Left ventricle myocardium inferior (tissue), 1 donor: Measurements from ENCODE around the gene TIMM10B. TPM values are rescaled to one million over a fixed set of nuclear protein-coding genes. Genes with fewer than 3 reads are reported as not detected.

ENCODE experiments used
- DNase-seq: peaks from one replicate; pipeline ENCODE4 v3.0.0-alpha.2; 2020
- H3K27ac ChIP-seq: fragments of 200-600 bp; replicated peaks from 2 replicates; pipeline ENCODE4 v1.8.0; 2021
- H3K27me3 ChIP-seq: fragments of 200-600 bp; 2 replicates; pipeline ENCODE4 v1.8.0; 2021; ENCODE audit warnings: low read depth
- H3K36me3 ChIP-seq: fragments of 200-600 bp; 2 replicates; pipeline ENCODE4 v1.8.0; 2021
- H3K4me1 ChIP-seq: fragments of 200-600 bp; 2 replicates; pipeline ENCODE4 v1.8.0; 2021
- H3K4me3 ChIP-seq: fragments of 200-600 bp; 2 replicates; pipeline ENCODE4 v1.8.0; 2021; ENCODE audit warnings: mild to moderate bottlenecking, moderate library complexity
- H3K9me3 ChIP-seq: fragments of 200-600 bp; replicated peaks from 2 replicates; pipeline ENCODE4 v1.8.0; 2021
- intact Hi-C: fragments of 100-400 bp; cut with micrococcal nuclease; formaldehyde crosslinking; loops from one replicate; pipeline ENCODE4 v1.11.0; 2022
- long read RNA-seq: library from polyadenylated mRNA; unstranded; transcript quantifications from one replicate; pipeline ENCODE4 v2.0.0, GENCODE V29; 2021
- total RNA-seq: library from RNA; stranded (reverse); fragmentation: NEBNext Ultra II Directional; extraction: Animal tissue kit (Norgen Biotek cat#: 25700); gene quantifications from one replicate; pipeline ENCODE4 v1.2.1, GENCODE V29; 2021
- TF ChIP-seq, protein P1 (sequence below): fragments of 200-600 bp; IDR thresholded peaks from 2 replicates; pipeline ENCODE4 v1.8.0; 2021; ENCODE audit warnings: antibody characterized with exemption, mild to moderate bottlenecking, borderline replicate concordance
- donor health status: DM: no; HTN: yes; CAD: no; lungs with severe emphysema.

TIMM10B gene, protein sequence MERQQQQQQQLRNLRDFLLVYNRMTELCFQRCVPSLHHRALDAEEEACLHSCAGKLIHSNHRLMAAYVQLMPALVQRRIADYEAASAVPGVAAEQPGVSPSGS
- 17.9 TPM for total RNA-seq
- long read RNA-seq, transcript TIMM10B-201 (3 exons, 2,840 nt): major isoform, 25 of 29 reads
- long read RNA-seq, partial matches to known transcripts: 1 of 29 reads
- long read RNA-seq, other reads (novel, unspliced or antisense): 1 of 29 reads

DNA sequence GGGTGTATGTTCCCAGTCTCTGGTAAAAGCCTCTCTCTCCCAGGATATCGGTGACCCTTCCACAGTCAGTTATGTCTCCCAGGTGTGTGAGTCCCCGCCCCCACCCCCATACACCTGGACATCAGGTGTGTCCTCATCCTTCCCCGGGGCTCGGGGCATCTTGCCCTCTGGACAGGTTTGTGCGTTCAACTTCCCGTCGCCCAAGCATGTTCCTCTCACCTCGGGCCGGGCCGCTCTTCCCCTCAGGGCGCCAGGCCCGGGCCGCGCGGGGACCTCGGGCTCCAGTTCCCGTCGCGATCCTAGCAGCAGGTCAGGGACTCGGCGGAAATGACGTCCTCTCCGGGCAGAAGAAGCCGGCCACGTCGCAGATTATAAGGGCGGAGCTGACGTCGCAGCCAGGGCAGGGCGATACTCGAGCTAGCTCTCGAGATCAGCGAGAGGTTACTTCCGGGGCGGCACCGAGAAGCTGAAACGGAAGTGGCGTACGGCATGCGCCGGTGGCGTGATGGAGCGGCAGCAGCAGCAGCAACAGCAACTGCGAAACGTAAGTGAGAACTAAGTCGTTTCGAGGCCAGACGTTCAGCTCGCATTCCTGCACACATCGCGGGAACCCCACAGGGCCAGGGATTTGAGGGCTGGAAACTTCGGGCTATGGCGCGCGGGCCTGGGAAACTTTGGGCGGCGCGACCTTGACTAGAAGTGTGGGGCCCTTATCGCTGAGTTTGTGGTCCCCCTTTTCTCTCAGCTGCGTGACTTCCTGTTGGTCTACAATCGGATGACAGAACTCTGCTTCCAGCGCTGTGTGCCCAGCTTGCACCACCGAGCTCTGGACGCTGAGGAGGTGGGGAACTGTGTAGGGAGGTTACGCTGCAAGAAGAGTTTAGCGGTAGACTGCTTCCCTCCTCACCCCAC is at the start of gene TIMM10B, which contains the start of gene ARFIP2:
TIMM10B (plus strand) TSS at position 490 of the 912 bp plus-strand sequence; CDS start at position 506, 16 bp downstream.
ARFIP2 (minus strand) TSS at position 320 of the 912 bp plus-strand sequence. CDS start 910 bp downstream, outside the sequence.
- peaks cover 38% of the 10 kb centered on the region for H3K4me1 ChIP-seq
- no peaks in the 10 kb centered on the region for H3K27me3 ChIP-seq
- intact Hi-C loops: no loop called here
- TF ChIP-seq, protein P1, sequence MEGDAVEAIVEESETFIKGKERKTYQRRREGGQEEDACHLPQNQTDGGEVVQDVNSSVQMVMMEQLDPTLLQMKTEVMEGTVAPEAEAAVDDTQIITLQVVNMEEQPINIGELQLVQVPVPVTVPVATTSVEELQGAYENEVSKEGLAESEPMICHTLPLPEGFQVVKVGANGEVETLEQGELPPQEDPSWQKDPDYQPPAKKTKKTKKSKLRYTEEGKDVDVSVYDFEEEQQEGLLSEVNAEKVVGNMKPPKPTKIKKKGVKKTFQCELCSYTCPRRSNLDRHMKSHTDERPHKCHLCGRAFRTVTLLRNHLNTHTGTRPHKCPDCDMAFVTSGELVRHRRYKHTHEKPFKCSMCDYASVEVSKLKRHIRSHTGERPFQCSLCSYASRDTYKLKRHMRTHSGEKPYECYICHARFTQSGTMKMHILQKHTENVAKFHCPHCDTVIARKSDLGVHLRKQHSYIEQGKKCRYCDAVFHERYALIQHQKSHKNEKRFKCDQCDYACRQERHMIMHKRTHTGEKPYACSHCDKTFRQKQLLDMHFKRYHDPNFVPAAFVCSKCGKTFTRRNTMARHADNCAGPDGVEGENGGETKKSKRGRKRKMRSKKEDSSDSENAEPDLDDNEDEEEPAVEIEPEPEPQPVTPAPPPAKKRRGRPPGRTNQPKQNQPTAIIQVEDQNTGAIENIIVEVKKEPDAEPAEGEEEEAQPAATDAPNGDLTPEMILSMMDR: no peak
- peaks cover 66% of the 10 kb centered on the region for H3K36me3 ChIP-seq
- peak within 1 kb of the TSS; percentile 91 for H3K4me3 ChIP-seq
- H3K9me3 ChIP-seq: no peaks in the 10 kb centered on the region
- peak within 1 kb of the TSS; percentile 93 for H3K27ac ChIP-seq
- peak; percentile 99 for DNase-seq

GRCh38 chr11:6431861-6432260 is 49.4 kb upstream of the TIMM10B start:
- no peaks in the 10 kb centered on the region for H3K27me3 ChIP-seq
- H3K4me3 ChIP-seq: no peak overlapping the region
- no peak overlapping the region for H3K27ac ChIP-seq
- H3K4me1 ChIP-seq: no peaks in the 10 kb centered on the region
- intact Hi-C loops: no loop called here
- H3K36me3 ChIP-seq: no peaks in the 10 kb centered on the region
- no peak for DNase-seq
- no peaks in the 10 kb centered on the region for H3K9me3 ChIP-seq
- TF ChIP-seq, protein P1: no peak

- H3K36me3 ChIP-seq: no peaks in the 10 kb centered on the region
- no peak for DNase-seq
- no peaks in the 10 kb centered on the region for H3K4me1 ChIP-seq
- no peaks in the 10 kb centered on the region for H3K9me3 ChIP-seq
- no peak overlapping the region for H3K27ac ChIP-seq
- H3K4me3 ChIP-seq: no peak overlapping the region
- TF ChIP-seq, protein P1: no peak
- intact Hi-C loops: no loop called here
- H3K27me3 ChIP-seq: no peaks in the 10 kb centered on the region
Observed at GRCh38 chr11:6433998-6434660, 47.2 kb upstream of the TIMM10B start.

DNA sequence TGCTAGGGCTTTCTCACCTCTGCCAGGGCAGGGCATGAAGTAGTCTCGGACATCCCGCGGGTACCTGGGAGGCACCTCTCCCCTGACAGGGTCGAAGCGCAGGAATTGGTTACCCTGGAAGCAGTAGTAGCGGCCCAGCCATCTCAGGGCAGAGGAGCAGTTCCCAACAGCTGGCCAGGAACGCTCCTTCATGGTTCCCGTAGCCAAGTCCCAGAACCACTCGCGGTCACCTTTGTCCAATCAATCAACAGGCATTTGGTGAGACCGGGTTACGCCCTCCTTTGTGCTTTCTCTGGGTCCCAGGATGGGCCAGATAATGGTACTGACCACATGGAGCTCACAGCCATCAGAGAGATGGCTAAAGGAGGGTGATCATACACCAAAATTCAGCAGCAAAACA is 43.9 kb upstream of the TIMM10B start:
- no peaks in the 10 kb centered on the region for H3K9me3 ChIP-seq
- no peaks in the 10 kb centered on the region for H3K36me3 ChIP-seq
- no peaks in the 10 kb centered on the region for H3K4me1 ChIP-seq
- TF ChIP-seq, protein P1: no peak
- H3K4me3 ChIP-seq: no peak overlapping the region
- no peak overlapping the region for H3K27ac ChIP-seq
- DNase-seq: no peak
- no peaks in the 10 kb centered on the region for H3K27me3 ChIP-seq
- intact Hi-C loops: no loop called here

GRCh38 chr11:6437993-6438392 is 43.3 kb upstream of the TIMM10B start:
- TF ChIP-seq, protein P1: no peak
- intact Hi-C loops: no loop called here
- no peaks in the 10 kb centered on the region for H3K9me3 ChIP-seq

More at GRCh38 chr11:6437993-6438392, 43.3 kb upstream of the TIMM10B start:
- Histone ChIP-seq H3K27me3 (no peaks in the 10 kb centered on the region), H3K36me3 (no peaks in the 10 kb centered on the region), H3K4me1 (no peaks in the 10 kb centered on the region), H3K4me3 (no peak overlapping the region), H3K27ac (no peak overlapping the region)
- DNase-seq: no peak
